Panc1 (cell line): Measurements from ENCODE around the gene FAM219B. TPM values are rescaled to one million over a fixed set of nuclear protein-coding genes. Genes with fewer than 3 reads are reported as not detected.

Experiments
- ATAC-seq: fragments of 200-7000 bp; cut with Tn5 transposase; 2 replicates; pipeline ENCODE4 v1.9.1; 2020; ENCODE audit warnings: mild to moderate bottlenecking, moderate library complexity
- BruUV-seq: library from RNA; stranded (reverse); fragments of 400-500 nt; replicated peaks from 2 replicates; lab custom pipeline; 2021; lab: Mats Ljungman, UMichigan
- CTCF ChIA-PET: fragments of 300-600 bp; sonication (Branson Sonifier 250); formaldehyde crosslinking; loops from one replicate; lab custom pipeline; 2022; ENCODE audit warnings: antibody characterized with exemption; lab: Charles Lee
- POLR2A ChIA-PET: fragments of 300-600 bp; sonication (Branson Sonifier 250); formaldehyde crosslinking; loops from one replicate; lab custom pipeline; 2022; ENCODE audit warnings: antibody characterized with exemption; lab: Charles Lee
- DNase-seq: peaks from one replicate; pipeline ENCODE4 v3.0.0-alpha.2; 2010; ENCODE audit warnings: low read depth, low spot score
- H3K27ac ChIP-seq: 2 replicates; pipeline ENCODE4 v1.5.1; 2011; ENCODE audit warnings: mild to moderate bottlenecking, low read length, inconsistent platforms
- H3K27me3 ChIP-seq: fragments of 200-500 bp; sonication (Bioruptor generic); 2 replicates; pipeline ENCODE4 v1.6.0; 2014; ENCODE audit warnings: low read length, inconsistent platforms; ENCODE audit not compliant: control insufficient read depth, insufficient read depth
- H3K36me3 ChIP-seq: fragments of 200-500 bp; sonication (Bioruptor generic); 2 replicates; pipeline ENCODE4 v1.5.1; 2014; ENCODE audit warnings: inconsistent platforms, mild to moderate bottlenecking, low read length, moderate library complexity; ENCODE audit not compliant: control insufficient read depth, insufficient read depth
- H3K4me1 ChIP-seq: 2 replicates; pipeline ENCODE4 v1.5.1; 2011; ENCODE audit warnings: inconsistent platforms, mild to moderate bottlenecking, low read length, moderate library complexity; ENCODE audit not compliant: control insufficient read depth, insufficient read depth
- H3K4me3 ChIP-seq, 2 experiments: 2 replicates each; pipeline ENCODE4 v1.5.1; 2011 to 2012; ENCODE audit warnings: low read depth in 2 of 2, low read length in 2 of 2, mild to moderate bottlenecking in 2 of 2, inconsistent platforms in 1 of 2, moderate library complexity in 1 of 2
- H3K9me3 ChIP-seq: fragments of 200-500 bp; sonication (Bioruptor generic); 2 replicates; pipeline ENCODE4 v1.5.1; 2014; ENCODE audit warnings: low read depth, mild to moderate bottlenecking, inconsistent platforms, low read length, moderate library complexity; ENCODE audit not compliant: control insufficient read depth, insufficient read depth
- POLR2AphosphoS5 ChIP-seq: IDR thresholded peaks from 2 replicates; pipeline ENCODE4 v1.6.1; 2012; ENCODE audit warnings: mild to moderate bottlenecking, low read depth, low read length, moderate library complexity
- SIN3A ChIP-seq: IDR thresholded peaks from 2 replicates; pipeline ENCODE4 v1.6.1; 2012; ENCODE audit warnings: low read depth, mild to moderate bottlenecking, low read length, moderate library complexity, borderline replicate concordance; ENCODE audit not compliant: insufficient read depth
- TCF7L2 ChIP-seq: IDR thresholded peaks from 2 replicates; pipeline ENCODE4 v1.6.1; 2011; ENCODE audit warnings: mild to moderate bottlenecking, low read depth, low read length, inconsistent platforms
- in situ Hi-C: cut with HindIII; loops from 2 replicates; pipeline ENCODE4 v1.10.0; 2016; ENCODE audit warnings: low sequenced_read_pairs, low pct_unique_long_range_greater_than_20kb
- intact Hi-C: fragments of 100-400 bp; cut with micrococcal nuclease; formaldehyde crosslinking; loops from one replicate; pipeline ENCODE4 v1.10.0; 2022; ENCODE audit not compliant: unreplicated experiment
- total RNA-seq: library from RNA; stranded (reverse); gene quantifications from one replicate; pipeline ENCODE4 v1.2.1, GENCODE V29; 2021; ENCODE audit not compliant: unreplicated experiment
- TF ChIP-seq, protein P1 (sequence below): fragments of 450-650 bp; IDR thresholded peaks from 2 replicates; pipeline ENCODE4 v1.5.1; 2017; ENCODE audit warnings: mild to moderate bottlenecking
- TF ChIP-seq, protein P2 (sequence below), 2 experiments: IDR thresholded peaks; 2 replicates each; pipeline ENCODE4 v1.6.1; 2011 to 2012; ENCODE audit warnings: low read depth in 2 of 2, control low read depth in 1 of 2, low read length in 1 of 2, mild to moderate bottlenecking in 1 of 2, moderate library complexity in 1 of 2; ENCODE audit not compliant: insufficient read depth in 1 of 2

The FAM219B gene
- total RNA-seq, 1 experiment from 2014 or later = 68.6 TPM

GRCh38 chr15:74857082-74857655, 49.5 kb downstream of the FAM219B start:
- ATAC-seq = 0 out of 2 replicates have a peak, but pooled peaks have one; percentile 32

GRCh38 chr15:74856537-74856936, 50.1 kb downstream of the FAM219B start:
- intact Hi-C loops = no loop called here
- DNase-seq (no peak), ATAC-seq (no peak)
- BruUV-seq = no TSS peak
- H3K36me3 ChIP-seq = peaks cover 2% of the 10 kb centered on the region; the same call in 1 of the 2 replicates
- no peaks in the 10 kb centered on the region for H3K27me3 ChIP-seq
- in situ Hi-C loops = no loop called here
- no peak overlapping the region for H3K4me3 ChIP-seq
- CTCF ChIA-PET = no interaction called here
- POLR2A ChIA-PET = no interaction called here
- no peak overlapping the region for H3K27ac ChIP-seq
- TF ChIP-seq POLR2AphosphoS5 (no peak), SIN3A (no peak), TCF7L2 (no peak)
- TF ChIP-seq, protein P1, sequence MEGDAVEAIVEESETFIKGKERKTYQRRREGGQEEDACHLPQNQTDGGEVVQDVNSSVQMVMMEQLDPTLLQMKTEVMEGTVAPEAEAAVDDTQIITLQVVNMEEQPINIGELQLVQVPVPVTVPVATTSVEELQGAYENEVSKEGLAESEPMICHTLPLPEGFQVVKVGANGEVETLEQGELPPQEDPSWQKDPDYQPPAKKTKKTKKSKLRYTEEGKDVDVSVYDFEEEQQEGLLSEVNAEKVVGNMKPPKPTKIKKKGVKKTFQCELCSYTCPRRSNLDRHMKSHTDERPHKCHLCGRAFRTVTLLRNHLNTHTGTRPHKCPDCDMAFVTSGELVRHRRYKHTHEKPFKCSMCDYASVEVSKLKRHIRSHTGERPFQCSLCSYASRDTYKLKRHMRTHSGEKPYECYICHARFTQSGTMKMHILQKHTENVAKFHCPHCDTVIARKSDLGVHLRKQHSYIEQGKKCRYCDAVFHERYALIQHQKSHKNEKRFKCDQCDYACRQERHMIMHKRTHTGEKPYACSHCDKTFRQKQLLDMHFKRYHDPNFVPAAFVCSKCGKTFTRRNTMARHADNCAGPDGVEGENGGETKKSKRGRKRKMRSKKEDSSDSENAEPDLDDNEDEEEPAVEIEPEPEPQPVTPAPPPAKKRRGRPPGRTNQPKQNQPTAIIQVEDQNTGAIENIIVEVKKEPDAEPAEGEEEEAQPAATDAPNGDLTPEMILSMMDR = no peak
- TF ChIP-seq, protein P2, sequence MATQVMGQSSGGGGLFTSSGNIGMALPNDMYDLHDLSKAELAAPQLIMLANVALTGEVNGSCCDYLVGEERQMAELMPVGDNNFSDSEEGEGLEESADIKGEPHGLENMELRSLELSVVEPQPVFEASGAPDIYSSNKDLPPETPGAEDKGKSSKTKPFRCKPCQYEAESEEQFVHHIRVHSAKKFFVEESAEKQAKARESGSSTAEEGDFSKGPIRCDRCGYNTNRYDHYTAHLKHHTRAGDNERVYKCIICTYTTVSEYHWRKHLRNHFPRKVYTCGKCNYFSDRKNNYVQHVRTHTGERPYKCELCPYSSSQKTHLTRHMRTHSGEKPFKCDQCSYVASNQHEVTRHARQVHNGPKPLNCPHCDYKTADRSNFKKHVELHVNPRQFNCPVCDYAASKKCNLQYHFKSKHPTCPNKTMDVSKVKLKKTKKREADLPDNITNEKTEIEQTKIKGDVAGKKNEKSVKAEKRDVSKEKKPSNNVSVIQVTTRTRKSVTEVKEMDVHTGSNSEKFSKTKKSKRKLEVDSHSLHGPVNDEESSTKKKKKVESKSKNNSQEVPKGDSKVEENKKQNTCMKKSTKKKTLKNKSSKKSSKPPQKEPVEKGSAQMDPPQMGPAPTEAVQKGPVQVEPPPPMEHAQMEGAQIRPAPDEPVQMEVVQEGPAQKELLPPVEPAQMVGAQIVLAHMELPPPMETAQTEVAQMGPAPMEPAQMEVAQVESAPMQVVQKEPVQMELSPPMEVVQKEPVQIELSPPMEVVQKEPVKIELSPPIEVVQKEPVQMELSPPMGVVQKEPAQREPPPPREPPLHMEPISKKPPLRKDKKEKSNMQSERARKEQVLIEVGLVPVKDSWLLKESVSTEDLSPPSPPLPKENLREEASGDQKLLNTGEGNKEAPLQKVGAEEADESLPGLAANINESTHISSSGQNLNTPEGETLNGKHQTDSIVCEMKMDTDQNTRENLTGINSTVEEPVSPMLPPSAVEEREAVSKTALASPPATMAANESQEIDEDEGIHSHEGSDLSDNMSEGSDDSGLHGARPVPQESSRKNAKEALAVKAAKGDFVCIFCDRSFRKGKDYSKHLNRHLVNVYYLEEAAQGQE (IDR thresholded peaks at IDR 0.05; ENCODE audit: insufficient read depth in 1 of 2, low read depth in 2 of 2, low read length in 1 of 2) = no peak
- no peaks in the 10 kb centered on the region for H3K4me1 ChIP-seq
- H3K9me3 ChIP-seq = no peaks in the 10 kb centered on the region

More at GRCh38 chr15:74857082-74857655, 49.5 kb downstream of the FAM219B start:
- H3K4me1 ChIP-seq = no peaks in the 10 kb centered on the region
- H3K36me3 ChIP-seq = peaks cover 2% of the 10 kb centered on the region; the same call in 1 of the 2 replicates
- intact Hi-C loops = no loop called here
- no TSS peak for BruUV-seq
- H3K27ac ChIP-seq = no peak overlapping the region
- H3K9me3 ChIP-seq = no peaks in the 10 kb centered on the region
- ChIA-PET CTCF (no interaction called here), POLR2A (no interaction called here)
- DNase-seq = no peak
- in situ Hi-C loops = no loop called here
- no peaks in the 10 kb centered on the region for H3K27me3 ChIP-seq
- no peak for TF ChIP-seq TCF7L2
- no peak for TF ChIP-seq POLR2AphosphoS5
- TF ChIP-seq, protein P2 (IDR thresholded peaks at IDR 0.05; ENCODE audit: insufficient read depth in 1 of 2, low read depth in 2 of 2, low read length in 1 of 2) = no peak
- TF ChIP-seq, protein P1 = no peak
- TF ChIP-seq SIN3A = no peak
- no peak overlapping the region for H3K4me3 ChIP-seq
